NCI-H1092 (cell line): ENCODE data around the gene LTN1.
"Not testable (repeated sequence)": the region's sequence is repeated elsewhere in the genome, so short reads cannot be mapped to it uniquely, and the experiment has no call there.

Experiments used
- DNase-seq: peaks from one replicate; lab custom pipeline; 2025; lab: John Stamatoyannopoulos, UW

Gene LTN1

GRCh38 chr21:28992526-28993292, at the start of gene LTN1:
Gene LTN1 (minus strand): TSS chr21:28992877. CDS start chr21:28992805, 72 bp downstream.
- DNase-seq: peak; percentile 98

GRCh38 chr21:29034678-29035077, 42.0 kb upstream of the LTN1 start:
- DNase-seq: no peak

GRCh38 chr21:29033871-29034270, 41.2 kb upstream of the LTN1 start:
- DNase-seq: no peak

- DNase-seq: no peak
Observed at GRCh38 chr21:29033301-29033700, 40.6 kb upstream of the LTN1 start.

GRCh38 chr21:29030909-29031308, 38.2 kb upstream of the LTN1 start:
- DNase-seq: no peak

- DNase-seq: no peak
Observed at GRCh38 chr21:29029524-29029923, 36.8 kb upstream of the LTN1 start.

- no peak for DNase-seq
Observed at GRCh38 chr21:29025328-29025713, 32.6 kb upstream of the LTN1 start.

GRCh38 chr21:29024474-29025327, 32.0 kb upstream of the LTN1 start, which contains the start of gene USP16:
Gene USP16 (plus strand): TSS chr21:29024668. CDS start chr21:29027914, 3,246 bp downstream.
- DNase-seq: peak; percentile 93

GRCh38 chr21:29022166-29022565, 29.5 kb upstream of the LTN1 start:
- no peak for DNase-seq

GRCh38 chr21:29018540-29018939, 25.9 kb upstream of the LTN1 start:
- no peak for DNase-seq

GRCh38 chr21:29017639-29018237, 25.1 kb upstream of the LTN1 start:
- DNase-seq: no peak

GRCh38 chr21:29011236-29011635, 18.6 kb upstream of the LTN1 start:
- not testable (repeated sequence) for DNase-seq

GRCh38 chr21:29008367-29008766, 15.7 kb upstream of the LTN1 start:
- no peak for DNase-seq

GRCh38 chr21:29007810-29008209, 15.1 kb upstream of the LTN1 start:
- DNase-seq: no peak

GRCh38 chr21:29007135-29007534, 14.5 kb upstream of the LTN1 start:
- DNase-seq: no peak

- DNase-seq: no peak
Observed at GRCh38 chr21:29005696-29006095, 13.0 kb upstream of the LTN1 start.

- peak; percentile 96 for DNase-seq
Observed at GRCh38 chr21:29002442-29003144, 9.9 kb upstream of the LTN1 start.

GRCh38 chr21:28993293-28993629, 584 bp upstream of the LTN1 start:
- no peak for DNase-seq

- DNase-seq: no peak
Observed at GRCh38 chr21:28991861-28992525, 684 bp downstream of the LTN1 start.

- not testable (repeated sequence) for DNase-seq
Observed at GRCh38 chr21:28988146-28988545, 4.5 kb downstream of the LTN1 start.

GRCh38 chr21:28986677-28987076, 6.0 kb downstream of the LTN1 start:
- DNase-seq: no peak

GRCh38 chr21:28982637-28983036, 10.0 kb downstream of the LTN1 start:
- no peak for DNase-seq
